Nephron progenitor cell (in vitro differentiated cells): ENCODE data around the gene GADD45G.

Experiments
- DNase-seq: peaks from one replicate; pipeline ENCODE4 v3.0.0; 2021
- H3K27ac Mint-ChIP-seq: 2 replicates; pipeline ENCODE4 v1.8.0; 2021; ENCODE audit warnings: mild to moderate bottlenecking, moderate library complexity, mixed read lengths
- H3K27me3 Mint-ChIP-seq: 2 replicates; pipeline ENCODE4 v1.8.0; 2021; ENCODE audit warnings: mild to moderate bottlenecking, low read depth, mixed read lengths; ENCODE audit not compliant: poor library complexity
- H3K36me3 Mint-ChIP-seq: 2 replicates; pipeline ENCODE4 v1.8.0; 2021; ENCODE audit warnings: low read depth, mixed read lengths
- H3K4me1 Mint-ChIP-seq: 2 replicates; pipeline ENCODE4 v1.8.0; 2021; ENCODE audit warnings: mixed read lengths
- H3K4me3 Mint-ChIP-seq: 2 replicates; pipeline ENCODE4 v1.8.0; 2021; ENCODE audit warnings: mild to moderate bottlenecking, moderate library complexity, mixed read lengths
- H3K9me3 Mint-ChIP-seq: 2 replicates; pipeline ENCODE4 v1.8.0; 2021; ENCODE audit warnings: mild to moderate bottlenecking, moderate library complexity, mixed read lengths
- CTCF ChIP-seq: fragments of 200-600 bp; sonication (generic); IDR thresholded peaks from 2 replicates; pipeline ENCODE4 v1.5.0; 2021; ENCODE audit warnings: antibody characterized with exemption

The GADD45G gene

GRCh38 chr9:89633404-89633803 lies 28.6 kb downstream of the GADD45G start:
- no peak for TF ChIP-seq CTCF
- Mint-ChIP-seq H3K36me3 (no peaks in the 10 kb centered on the region), H3K27me3 (peaks cover 23% of the 10 kb centered on the region), H3K4me1 (no peaks in the 10 kb centered on the region), H3K9me3 (no peaks in the 10 kb centered on the region), H3K27ac (no peak overlapping the region), H3K4me3 (no peak overlapping the region)
- no peak for DNase-seq

GRCh38 chr9:89633920-89634319 lies 29.1 kb downstream of the GADD45G start:
- no peaks in the 10 kb centered on the region for H3K9me3 Mint-ChIP-seq
- no peaks in the 10 kb centered on the region for H3K36me3 Mint-ChIP-seq
- peaks cover 4% of the 10 kb centered on the region for H3K4me1 Mint-ChIP-seq
- peaks cover 22% of the 10 kb centered on the region for H3K27me3 Mint-ChIP-seq
- no peak for DNase-seq
- no peak overlapping the region for H3K4me3 Mint-ChIP-seq
- TF ChIP-seq CTCF = no peak
- H3K27ac Mint-ChIP-seq = no peak overlapping the region

- H3K9me3 Mint-ChIP-seq = no peaks in the 10 kb centered on the region
- peaks cover 4% of the 10 kb centered on the region for H3K4me1 Mint-ChIP-seq
- no peaks in the 10 kb centered on the region for H3K36me3 Mint-ChIP-seq
- no peak for TF ChIP-seq CTCF
- no peak for DNase-seq
- no peak overlapping the region for H3K27ac Mint-ChIP-seq
- no peak overlapping the region for H3K4me3 Mint-ChIP-seq
- H3K27me3 Mint-ChIP-seq = peaks cover 21% of the 10 kb centered on the region
Measured at GRCh38 chr9:89634995-89635742, 30.4 kb downstream of the GADD45G start.

- peaks cover 4% of the 10 kb centered on the region for H3K4me1 Mint-ChIP-seq
- no peaks in the 10 kb centered on the region for H3K9me3 Mint-ChIP-seq
- no peak overlapping the region for H3K27ac Mint-ChIP-seq
- H3K4me3 Mint-ChIP-seq = no peak overlapping the region
- H3K27me3 Mint-ChIP-seq = peaks cover 21% of the 10 kb centered on the region
- no peaks in the 10 kb centered on the region for H3K36me3 Mint-ChIP-seq
- TF ChIP-seq CTCF = no peak
- DNase-seq = no peak
Measured at GRCh38 chr9:89635816-89636215, 31.0 kb downstream of the GADD45G start.

- peaks cover 12% of the 10 kb centered on the region for H3K4me1 Mint-ChIP-seq
- no peak overlapping the region for H3K4me3 Mint-ChIP-seq
- no peak for DNase-seq
- TF ChIP-seq CTCF = no peak
- no peak overlapping the region for H3K27ac Mint-ChIP-seq
- H3K9me3 Mint-ChIP-seq = no peaks in the 10 kb centered on the region
- peaks cover 21% of the 10 kb centered on the region for H3K27me3 Mint-ChIP-seq
- H3K36me3 Mint-ChIP-seq = no peaks in the 10 kb centered on the region
Measured at GRCh38 chr9:89637787-89638186, 33.0 kb downstream of the GADD45G start.

GRCh38 chr9:89638359-89638758 lies 33.5 kb downstream of the GADD45G start:
- Mint-ChIP-seq H3K27ac (no peak overlapping the region), H3K27me3 (peaks cover 19% of the 10 kb centered on the region), H3K4me1 (peaks cover 12% of the 10 kb centered on the region), H3K36me3 (no peaks in the 10 kb centered on the region), H3K4me3 (no peak overlapping the region), H3K9me3 (no peaks in the 10 kb centered on the region)
- no peak for DNase-seq
- no peak for TF ChIP-seq CTCF
